Measurements from ENCODE around the gene UQCC5.
A peak's percentile ranks its signal among the peaks of the same experiment; 100 is the strongest.

The UQCC5 gene

GRCh38 chr3:52534281-52535183, 1.9 kb upstream of the UQCC5 start:
- peak; percentile 54 for DNase-seq (ENCODE audit: low spot score)

- DNase-seq (ENCODE audit: low spot score), result no peak
These were observed 844 bp upstream of the UQCC5 start for GRCh38 chr3:52535411-52536111.

DNA sequence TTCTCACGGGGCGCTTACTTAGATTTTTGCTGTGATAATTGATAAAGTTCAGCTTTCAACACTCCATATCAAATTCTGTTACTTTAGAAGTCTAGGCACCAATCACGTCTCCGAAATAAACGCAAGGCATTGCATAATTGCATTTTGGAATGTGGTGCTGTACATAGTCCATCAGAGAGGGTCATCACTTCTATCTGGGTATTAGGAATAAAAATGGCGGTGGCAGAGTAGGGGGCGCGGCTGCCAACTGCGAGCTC, 365 bp upstream of the UQCC5 start:
- DNase-seq (ENCODE audit: low spot score), result no peak

GRCh38 chr3:52537165-52537620, 788 bp downstream of the UQCC5 start:
- no peak for DNase-seq (ENCODE audit: low spot score)

GRCh38 chr3:52537726-52538421, 1.5 kb downstream of the UQCC5 start:
- no peak for DNase-seq (ENCODE audit: low spot score)

- DNase-seq (ENCODE audit: low spot score), result no peak
These were observed 2.7 kb downstream of the UQCC5 start for GRCh38 chr3:52539010-52539653.

GRCh38 chr3:52541050-52541449, 4.6 kb downstream of the UQCC5 start:
- DNase-seq (ENCODE audit: low spot score), result no peak

DNA sequence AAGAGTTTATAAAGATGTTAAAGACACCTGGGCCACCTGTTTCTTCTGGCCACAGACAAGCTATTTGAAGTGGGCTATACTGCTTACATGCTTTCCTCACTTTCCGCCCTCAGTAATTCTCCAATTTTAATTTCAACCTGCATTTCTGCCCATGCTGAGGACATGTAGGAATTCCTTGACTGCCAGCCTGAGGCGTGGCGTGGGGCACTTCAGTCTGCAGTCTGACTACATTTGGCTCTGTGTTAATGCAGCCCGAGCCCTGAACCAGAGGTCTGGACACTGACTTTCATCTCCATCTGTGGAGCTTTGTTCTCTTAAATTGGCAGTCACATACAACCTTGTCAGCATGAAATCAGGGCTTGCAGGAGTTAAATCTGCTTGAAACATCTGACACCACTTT, 8.5 kb downstream of the UQCC5 start:
- no peak for DNase-seq (ENCODE audit: low spot score)

GRCh38 chr3:52546111-52546901, 9.9 kb downstream of the UQCC5 start:
- no peak for DNase-seq (ENCODE audit: low spot score)

DNA sequence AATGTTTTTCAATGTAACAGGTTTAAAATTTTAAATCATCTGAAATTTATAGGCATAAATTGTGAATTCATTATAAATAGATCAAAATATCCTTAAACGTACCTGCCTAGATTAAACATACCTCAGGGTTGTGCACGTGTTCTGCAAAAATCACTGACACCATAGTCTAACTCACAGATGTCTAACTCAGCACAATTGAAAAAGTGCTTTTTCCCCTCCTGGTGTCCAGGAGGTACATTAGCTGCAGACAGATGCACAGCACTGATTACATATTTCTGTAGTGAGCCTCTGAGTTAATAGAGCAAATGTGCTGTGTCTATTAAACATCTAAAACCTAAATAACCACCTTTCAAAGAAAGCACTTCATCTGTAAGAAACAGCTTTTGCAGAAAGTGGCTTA, 10.7 kb downstream of the UQCC5 start:
- DNase-seq (ENCODE audit: low spot score), result no peak

- DNase-seq (ENCODE audit: low spot score), result no peak
These were observed 14.7 kb downstream of the UQCC5 start for GRCh38 chr3:52551118-52551517.

- DNase-seq (ENCODE audit: low spot score), result no peak
These were observed 15.7 kb downstream of the UQCC5 start for GRCh38 chr3:52552089-52552488.

- no peak for DNase-seq (ENCODE audit: low spot score)
These were observed 17.8 kb downstream of the UQCC5 start for GRCh38 chr3:52554026-52554755.

- DNase-seq (ENCODE audit: low spot score), result no peak
These were observed 18.7 kb downstream of the UQCC5 start for GRCh38 chr3:52555056-52555455.

DNA sequence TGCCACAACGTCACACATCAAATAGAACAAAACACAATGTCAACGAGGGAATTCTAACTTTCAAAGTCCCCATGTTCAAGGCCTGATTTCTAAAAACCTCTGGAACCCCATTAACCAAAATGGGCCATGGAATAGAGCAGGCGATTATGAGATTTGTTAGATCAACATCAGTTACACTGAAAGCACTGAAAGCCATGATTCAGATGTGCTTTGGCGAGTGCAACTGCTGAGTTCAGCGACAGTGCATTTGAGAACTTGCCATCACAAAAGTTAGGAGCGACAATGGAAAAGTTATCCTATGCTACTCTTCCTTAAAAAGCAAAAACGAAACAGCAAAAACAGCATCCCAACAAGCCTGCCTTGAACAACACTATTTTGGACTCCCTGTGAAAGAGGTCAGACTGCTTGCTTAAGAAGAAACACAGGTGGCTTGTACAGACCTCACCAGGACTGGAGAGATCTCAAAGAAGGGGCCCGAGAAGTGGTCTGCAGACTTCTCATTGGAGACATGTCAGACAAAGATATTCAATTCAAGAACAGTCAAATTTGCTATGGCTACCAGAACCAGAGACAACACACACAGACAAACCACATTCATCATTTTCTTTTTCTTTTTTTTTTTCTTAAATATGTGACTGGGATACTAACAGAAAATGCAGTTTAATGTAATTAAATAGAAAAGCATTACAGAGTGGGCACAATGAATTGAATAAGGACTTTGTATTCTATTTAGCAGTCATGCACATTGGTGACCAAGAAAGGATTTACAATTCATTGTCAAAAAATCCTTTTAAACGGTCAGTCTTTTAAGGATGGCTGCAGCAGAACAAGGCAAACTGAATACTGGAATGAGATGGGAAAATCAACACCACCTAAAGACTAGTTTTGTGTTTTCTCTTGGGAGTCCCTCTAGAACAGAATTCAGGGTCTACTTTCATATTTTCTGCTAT, 20.9 kb downstream of the UQCC5 start:
- no peak for DNase-seq (ENCODE audit: low spot score)

GRCh38 chr3:52558436-52558835, 22.0 kb downstream of the UQCC5 start:
- no peak for DNase-seq (ENCODE audit: low spot score)

DNA sequence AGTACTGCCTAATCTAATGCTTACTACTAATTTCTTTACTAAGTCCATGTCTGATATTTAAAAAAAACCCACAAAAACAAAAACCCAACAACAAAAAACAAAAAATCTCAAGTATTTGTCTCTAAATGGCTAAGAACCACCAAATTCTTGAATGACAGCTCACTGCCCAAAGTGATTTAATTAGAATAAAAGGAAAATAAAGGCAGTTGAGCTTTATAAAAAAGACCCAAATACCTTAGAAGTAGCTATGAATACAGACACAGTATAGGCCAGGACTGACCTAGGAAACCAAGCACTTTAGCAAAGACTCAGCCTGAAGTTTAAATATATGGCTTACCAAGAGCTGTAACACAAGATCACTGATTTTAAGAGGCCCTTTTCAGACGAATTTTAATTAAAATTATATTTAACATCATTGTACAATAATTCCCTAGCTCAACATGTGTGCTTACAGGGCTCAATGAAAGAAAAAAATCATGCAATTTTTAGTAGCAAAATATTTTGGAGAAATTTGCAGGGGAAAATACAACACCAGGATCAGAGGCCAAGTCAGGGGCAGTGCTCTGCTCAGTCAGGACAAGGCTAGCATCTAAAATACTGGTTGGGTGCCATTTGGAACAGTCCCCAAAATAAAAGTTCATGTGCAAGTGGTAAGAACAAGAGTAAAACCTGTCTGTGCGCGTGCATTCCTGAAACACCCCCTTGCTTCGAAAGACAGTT, 24.8 kb downstream of the UQCC5 start:
- no peak for DNase-seq (ENCODE audit: low spot score)

DNA sequence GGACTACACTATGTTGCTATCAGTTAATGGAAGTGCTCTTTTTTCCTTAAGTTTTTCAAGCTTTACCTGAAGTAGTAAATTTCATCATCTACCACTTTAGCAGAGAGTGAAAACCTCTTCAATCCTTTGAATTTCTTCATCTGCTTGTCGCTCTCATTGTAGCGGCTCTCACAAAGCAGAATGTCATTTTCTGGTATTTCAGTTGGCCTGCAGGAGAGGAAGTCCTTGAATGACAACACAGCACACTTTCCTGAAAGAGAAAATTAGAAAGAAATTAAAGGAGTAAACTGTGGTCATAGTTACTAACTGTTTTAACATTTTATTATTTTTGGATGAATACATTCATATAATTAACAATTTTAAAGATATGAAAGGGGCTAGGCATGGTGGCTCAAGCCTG, 27.6 kb downstream of the UQCC5 start:
- no peak for DNase-seq (ENCODE audit: low spot score)

GRCh38 chr3:52568069-52568468, 31.7 kb downstream of the UQCC5 start:
- DNase-seq (ENCODE audit: low spot score), result no peak
